Measurements from ENCODE around the gene SERGEF. TPM values are rescaled to one million over a fixed set of nuclear protein-coding genes. Genes with fewer than 3 reads are reported as not detected.

The SERGEF gene
- total RNA-seq, 1 experiment from 2014 or later: 31.4 TPM

- Histone ChIP-seq H2BK12ac (ENCODE audit: insufficient read length, low read depth, low read length) (no peak overlapping the region), H3K27ac (ENCODE audit: insufficient read length, low read depth, low read length) (no peak overlapping the region), H3K4me1 (ENCODE audit: insufficient read depth, low read length) (no peaks in the 10 kb centered on the region), H2BK20ac (ENCODE audit: low read depth, low read length, poor library complexity, severe bottlenecking) (no peak overlapping the region), H3K79me2 (ENCODE audit: insufficient read depth, low read length) (no peaks in the 10 kb centered on the region), H2BK5ac (ENCODE audit: insufficient read length, low read length) (no peak overlapping the region), H4K91ac (ENCODE audit: insufficient read length, low read depth, low read length) (no peak overlapping the region), H3K4ac (ENCODE audit: low read depth, low read length) (no peak overlapping the region), H3T11ph (ENCODE audit: low read length) (no peak overlapping the region), H3K14ac (ENCODE audit: insufficient read depth, low read length) (no peak overlapping the region), H3K9me3 (ENCODE audit: control insufficient read depth, low read depth, low read length) (no peaks in the 10 kb centered on the region), H2BK15ac (ENCODE audit: low read depth, low read length) (no peak overlapping the region), H2AK5ac (ENCODE audit: insufficient read length, low read length) (no peak overlapping the region), H4K20me1 (ENCODE audit: control insufficient read depth, insufficient read depth, insufficient read length) (no peaks in the 10 kb centered on the region), H4K5ac (ENCODE audit: insufficient read length, low read depth, low read length) (no peak overlapping the region), H4K8ac (replicated peaks; ENCODE audit: insufficient read length, low read depth, low read length) (no peak overlapping the region), H3K56ac (ENCODE audit: insufficient read length, low read depth, low read length) (no peak overlapping the region), H3K4me2 (ENCODE audit: insufficient read depth, insufficient read length, low read length) (no peak overlapping the region), H2AFZ (ENCODE audit: low read length) (no peak overlapping the region), H3K23ac (ENCODE audit: insufficient read length, low read depth, low read length) (no peak overlapping the region), H3K23me2 (ENCODE audit: insufficient read length, low read depth, low read length, poor library complexity, severe bottlenecking) (no peaks in the 10 kb centered on the region), H3K79me1 (ENCODE audit: insufficient read depth, low read depth, low read length, poor library complexity, severe bottlenecking) (no peaks in the 10 kb centered on the region), H3K9ac (ENCODE audit: extremely low read depth, insufficient read length, low read length) (no peak overlapping the region), H3K18ac (ENCODE audit: insufficient read length, low read depth, low read length) (no peak overlapping the region), H2BK120ac (ENCODE audit: low read depth, low read length, poor library complexity, severe bottlenecking) (no peak overlapping the region), H3K27me3 (ENCODE audit: insufficient read depth, low read length) (no peaks in the 10 kb centered on the region)
- Mint-ChIP-seq H3K4me3 (no peak overlapping the region), H3K27me3 (ENCODE audit: low read depth) (no peaks in the 10 kb centered on the region; the same call in 1 of the 2 replicates), H3K9me3 (no peaks in the 10 kb centered on the region), H3K27ac (no peak overlapping the region), H3K36me3 (ENCODE audit: insufficient read depth in 1 of 3, low read depth in 3 of 3) (no peaks in the 10 kb centered on the region), H3K4me1 (no peaks in the 10 kb centered on the region)
- no CpG with 5 or more reads among the region's 3 CpGs for WGBS (ENCODE audit: extremely low coverage, insufficient read length, low lambda C conversion rate)
- DNase-seq: no peak
- TF ChIP-seq CTCF (conservative IDR thresholded peaks at IDR 0.05): no peak
Measured at GRCh38 chr11:17810746-17811145, 202.1 kb downstream of the SERGEF start.
